ENCODE measurements around the gene ADARB1.

ADARB1 gene

GRCh38 chr21:45220714-45221490, 146.5 kb downstream of the ADARB1 start:
- no peak overlapping the region for H3K4me3 ChIP-seq (ENCODE audit: insufficient read depth in 1 of 2, low read depth in 1 of 2, low read length in 2 of 2)
- peaks cover 0 to 18% of the 10 kb centered on the region in 2 experiments for H3K27me3 ChIP-seq (ENCODE audit: control insufficient read depth in 1 of 2, insufficient read depth in 1 of 2, low read length in 2 of 2)
- H3K18ac ChIP-seq (ENCODE audit: low read depth in 1 of 2, low read length in 2 of 2) = no peak overlapping the region
- DNase-seq = no peak
- H3K79me1 ChIP-seq (replicated peaks; ENCODE audit: low read length, poor library complexity, severe bottlenecking) = no peaks in the 10 kb centered on the region
- no peak overlapping the region for H2BK12ac ChIP-seq (ENCODE audit: low read length in 2 of 2)
- H3K4me1 ChIP-seq (ENCODE audit: control insufficient read depth, insufficient read depth, low read depth, low read length) = peaks cover 4% of the 10 kb centered on the region
- no peak overlapping the region for H3K14ac ChIP-seq (ENCODE audit: low read length in 2 of 2)
- peaks cover 19% of the 10 kb centered on the region for H3K9me3 ChIP-seq (ENCODE audit: control insufficient read depth, low read length)
- no peak overlapping the region for H3K9ac ChIP-seq (ENCODE audit: low read length)
- H3K4me2 ChIP-seq (ENCODE audit: low read length, poor library complexity, severe bottlenecking) = no peak overlapping the region
- H2BK5ac ChIP-seq (ENCODE audit: low read depth, low read length, poor library complexity, severe bottlenecking) = no peak overlapping the region
- no peak overlapping the region for H2AK5ac ChIP-seq (ENCODE audit: low read length, severe bottlenecking)
- no peak overlapping the region for H4K91ac ChIP-seq (ENCODE audit: low read length)
- peaks cover 5 to 29% of the 10 kb centered on the region in 2 experiments for H3K36me3 ChIP-seq (ENCODE audit: control insufficient read depth in 1 of 2, insufficient read depth in 2 of 2, low read depth in 1 of 2, low read length in 2 of 2)
- H4K8ac ChIP-seq (ENCODE audit: low read length) = no peak overlapping the region
- no peak overlapping the region for H2BK120ac ChIP-seq (ENCODE audit: low read depth, low read length)
- no peak overlapping the region for H3K27ac ChIP-seq (ENCODE audit: low read length, poor library complexity, severe bottlenecking)
- H3K23ac ChIP-seq (ENCODE audit: low read length in 2 of 2) = no peak overlapping the region
- no peak overlapping the region for H2AFZ ChIP-seq (ENCODE audit: low read depth, low read length)
- H3K4ac ChIP-seq (ENCODE audit: low read depth in 1 of 2, low read length in 2 of 2) = no peak overlapping the region
- 96% methylated on average over 28 of the region's 29 CpGs for WGBS
- no peak overlapping the region for H2BK15ac ChIP-seq (ENCODE audit: low read depth, poor library complexity, severe bottlenecking)

- no peak overlapping the region for H3K18ac ChIP-seq (ENCODE audit: low read depth in 1 of 2, low read length in 2 of 2)
- no peak overlapping the region for H4K8ac ChIP-seq (ENCODE audit: low read length)
- H2AFZ ChIP-seq (ENCODE audit: low read depth, low read length) = no peak overlapping the region
- H2BK15ac ChIP-seq (ENCODE audit: low read depth, poor library complexity, severe bottlenecking) = no peak overlapping the region
- no peak overlapping the region for H2BK12ac ChIP-seq (ENCODE audit: low read length in 2 of 2)
- H2BK120ac ChIP-seq (ENCODE audit: low read depth, low read length) = no peak overlapping the region
- WGBS = 95% methylated on average over 15 of the region's 15 CpGs
- no peak overlapping the region for H3K4me3 ChIP-seq (ENCODE audit: insufficient read depth in 1 of 2, low read depth in 1 of 2, low read length in 2 of 2)
- H3K9ac ChIP-seq (ENCODE audit: low read length) = no peak overlapping the region
- H3K9me3 ChIP-seq (ENCODE audit: control insufficient read depth, low read length) = peaks cover 11% of the 10 kb centered on the region
- no peak overlapping the region for H3K23ac ChIP-seq (ENCODE audit: low read length in 2 of 2)
- no peak overlapping the region for H3K27ac ChIP-seq (ENCODE audit: low read length, poor library complexity, severe bottlenecking)
- H3K79me1 ChIP-seq (replicated peaks; ENCODE audit: low read length, poor library complexity, severe bottlenecking) = no peaks in the 10 kb centered on the region
- H3K4ac ChIP-seq (ENCODE audit: low read depth in 1 of 2, low read length in 2 of 2) = no peak overlapping the region
- no peak overlapping the region for H3K4me2 ChIP-seq (ENCODE audit: low read length, poor library complexity, severe bottlenecking)
- H2AK5ac ChIP-seq (ENCODE audit: low read length, severe bottlenecking) = no peak overlapping the region
- H3K4me1 ChIP-seq (ENCODE audit: control insufficient read depth, insufficient read depth, low read depth, low read length) = peaks cover 10% of the 10 kb centered on the region
- DNase-seq = no peak
- H3K36me3 ChIP-seq (ENCODE audit: control insufficient read depth in 1 of 2, insufficient read depth in 2 of 2, low read depth in 1 of 2, low read length in 2 of 2) = peaks cover 5 to 29% of the 10 kb centered on the region in 2 experiments
- peaks cover 0 to 29% of the 10 kb centered on the region in 2 experiments for H3K27me3 ChIP-seq (ENCODE audit: control insufficient read depth in 1 of 2, insufficient read depth in 1 of 2, low read length in 2 of 2)
- no peak overlapping the region for H3K14ac ChIP-seq (ENCODE audit: low read length in 2 of 2)
- no peak overlapping the region for H2BK5ac ChIP-seq (ENCODE audit: low read depth, low read length, poor library complexity, severe bottlenecking)
- no peak overlapping the region for H4K91ac ChIP-seq (ENCODE audit: low read length)
Observed at GRCh38 chr21:45222001-45222400, 147.6 kb downstream of the ADARB1 start.

GRCh38 chr21:45223236-45224185, 149.1 kb downstream of the ADARB1 start:
- DNase-seq = no peak
- H2BK5ac ChIP-seq (ENCODE audit: low read depth, low read length, poor library complexity, severe bottlenecking) = no peak overlapping the region
- no peaks in the 10 kb centered on the region for H3K9me3 ChIP-seq (ENCODE audit: control insufficient read depth, low read length)
- H2AFZ ChIP-seq (ENCODE audit: low read depth, low read length) = no peak overlapping the region
- peaks cover 5 to 29% of the 10 kb centered on the region in 2 experiments for H3K36me3 ChIP-seq (ENCODE audit: control insufficient read depth in 1 of 2, insufficient read depth in 2 of 2, low read depth in 1 of 2, low read length in 2 of 2)
- no peak overlapping the region for H4K91ac ChIP-seq (ENCODE audit: low read length)
- no peak overlapping the region for H3K9ac ChIP-seq (ENCODE audit: low read length)
- no peak overlapping the region for H3K4me3 ChIP-seq (ENCODE audit: insufficient read depth in 1 of 2, low read depth in 1 of 2, low read length in 2 of 2)
- H4K8ac ChIP-seq (ENCODE audit: low read length) = no peak overlapping the region
- no peak overlapping the region for H3K14ac ChIP-seq (ENCODE audit: low read length in 2 of 2)
- H2BK12ac ChIP-seq (ENCODE audit: low read length in 2 of 2) = no peak overlapping the region
- no peaks in the 10 kb centered on the region for H3K79me1 ChIP-seq (replicated peaks; ENCODE audit: low read length, poor library complexity, severe bottlenecking)
- H3K23ac ChIP-seq (ENCODE audit: low read length in 2 of 2) = no peak overlapping the region
- no peak overlapping the region for H3K27ac ChIP-seq (ENCODE audit: low read length, poor library complexity, severe bottlenecking)
- H3K27me3 ChIP-seq (ENCODE audit: control insufficient read depth in 1 of 2, insufficient read depth in 1 of 2, low read length in 2 of 2) = peaks cover 0 to 33% of the 10 kb centered on the region in 2 experiments
- 94% methylated on average over 35 of the region's 36 CpGs for WGBS
- no peak overlapping the region for H3K4me2 ChIP-seq (ENCODE audit: low read length, poor library complexity, severe bottlenecking)
- no peak overlapping the region for H3K4ac ChIP-seq (ENCODE audit: low read depth in 1 of 2, low read length in 2 of 2)
- no peak overlapping the region for H2BK15ac ChIP-seq (ENCODE audit: low read depth, poor library complexity, severe bottlenecking)
- peaks cover 19% of the 10 kb centered on the region for H3K4me1 ChIP-seq (ENCODE audit: control insufficient read depth, insufficient read depth, low read depth, low read length)
- H3K18ac ChIP-seq (ENCODE audit: low read depth in 1 of 2, low read length in 2 of 2) = no peak overlapping the region
- H2AK5ac ChIP-seq (ENCODE audit: low read length, severe bottlenecking) = no peak overlapping the region
- H2BK120ac ChIP-seq (ENCODE audit: low read depth, low read length) = no peak overlapping the region
